Gastroesophageal sphincter (tissue), 4 donors: ENCODE data around the gene KDM2A. TPM values are rescaled to one million over a fixed set of nuclear protein-coding genes. Genes with fewer than 3 reads are reported as not detected.

ENCODE experiments used
- ATAC-seq: fragments of 150-250 bp; one replicate; pipeline ENCODE4 v1.9.1; 2016; ENCODE audit warnings: mild to moderate bottlenecking, moderate library complexity
- H3K27ac ChIP-seq, 4 donors: fragments of 200-600 bp; sonication (generic) in 3 of 4; 1 replicate in 3 of 4; 2 replicates in 1 of 4; pipeline ENCODE4 v1.5.1; 2016 to 2019
- H3K27me3 ChIP-seq: fragments of 200-600 bp; sonication (generic); one replicate; pipeline ENCODE4 v1.5.1; 2019
- H3K36me3 ChIP-seq, 2 donors: fragments of 200-600 bp; sonication (generic); one replicate each; pipeline ENCODE4 v1.5.1; 2019; ENCODE audit warnings: control low read depth in 1 of 2
- H3K4me1 ChIP-seq, 3 donors: fragments of 200-600 bp; sonication (generic); 1 replicate in 2 of 3; 2 replicates in 1 of 3; pipeline ENCODE4 v1.5.1; 2016 to 2019; ENCODE audit warnings: control low read depth in 2 of 3
- H3K4me3 ChIP-seq, 2 donors: fragments of 200-600 bp; sonication (generic); one replicate each; pipeline ENCODE4 v1.5.1; 2019; ENCODE audit warnings: mild to moderate bottlenecking in 1 of 2, moderate library complexity in 1 of 2
- H3K9me3 ChIP-seq, 3 donors: fragments of 200-600 bp; sonication (generic); one replicate each; pipeline ENCODE4 v1.5.1; 2017 to 2019; ENCODE audit warnings: control low read depth in 2 of 3
- EP300 ChIP-seq: sonication (generic); formaldehyde crosslinking; IDR thresholded peaks from one replicate; pipeline ENCODE4 v1.6.1; 2017; ENCODE audit warnings: antibody characterized with exemption, mild to moderate bottlenecking
- POLR2A ChIP-seq, 2 donors: fragments of 450-650 bp; IDR thresholded peaks; one replicate each; pipeline ENCODE4 v1.6.1; 2017; ENCODE audit warnings: antibody characterized with exemption in 2 of 2, mild to moderate bottlenecking in 2 of 2, moderate library complexity in 1 of 2
- POLR2AphosphoS5 ChIP-seq: sonication (generic); formaldehyde crosslinking; IDR thresholded peaks from one replicate; pipeline ENCODE4 v1.6.1; 2017; ENCODE audit warnings: antibody characterized with exemption
- WGBS, 2 donors: methylation state at CpG; one replicate each; pipeline ENCODE4 v1.1.5; 2018; ENCODE audit warnings: low coverage in 1 of 2; 5-methylcytosine and 5-hydroxymethylcytosine counted together
- total RNA-seq, 4 donors: library from RNA; depleted of rRNA; stranded (reverse); fragments of >200 nt; gene quantifications; one replicate each; pipeline ENCODE4 v1.1.0, GENCODE V29; 2016
- TF ChIP-seq, protein P1 (sequence below), 4 experiments: fragments of 200-600 bp in 2 of 4; fragments of 450-650 bp in 2 of 4; sonication (generic) in 1 of 4; IDR thresholded peaks; one replicate each; pipeline ENCODE4 v1.5.1; 2017 to 2019; ENCODE audit warnings: antibody characterized with exemption in 4 of 4, mild to moderate bottlenecking in 2 of 4, moderate library complexity in 2 of 4

KDM2A gene
- total RNA-seq, 4 donors from 2014 or later = 35.4 to 68.0 (median 48.3) TPM

DNA sequence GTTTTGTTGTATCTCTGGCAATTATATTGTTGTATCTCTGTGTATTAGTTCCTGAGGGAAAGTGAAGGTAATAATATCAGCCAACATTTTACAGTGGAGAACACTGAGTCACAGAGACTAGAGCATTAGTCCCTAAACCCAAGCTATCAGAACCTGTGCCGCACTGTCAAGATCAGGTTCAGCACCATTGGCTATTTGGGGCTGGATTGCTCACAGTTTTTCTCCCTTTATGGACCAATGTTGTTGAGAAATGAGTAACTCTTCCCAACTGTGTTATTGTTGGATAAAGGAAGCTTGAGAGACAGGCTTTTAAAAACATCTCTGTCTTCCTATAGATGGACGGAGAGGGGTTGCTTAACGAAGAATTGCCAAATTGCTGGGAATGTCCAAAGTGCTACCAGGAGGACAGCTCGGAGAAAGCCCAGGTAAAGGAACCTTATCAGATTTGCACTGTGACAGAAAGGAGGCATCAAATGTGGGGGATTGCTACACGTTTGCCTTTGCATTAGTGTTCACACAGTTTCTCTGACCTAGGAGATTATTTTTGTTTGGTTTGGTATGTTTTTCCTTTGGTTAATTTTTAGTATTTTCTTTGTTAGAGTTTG, 129.0 kb downstream of the KDM2A start:
- no peaks in the 10 kb centered on the region for H3K9me3 ChIP-seq
- H3K36me3 ChIP-seq = peaks cover 7 to 99% of the 10 kb centered on the region in 2 donors
- H3K4me3 ChIP-seq = no peak overlapping the region
- 58 to 82% methylated on average over 4 to 5 of the region's 5 CpGs for WGBS, 2 donors
- no peak overlapping the region for H3K27ac ChIP-seq
- ATAC-seq = no peak
- no peaks in the 10 kb centered on the region for H3K27me3 ChIP-seq
- TF ChIP-seq POLR2A (IDR thresholded peaks at IDR 0.05) (no peak), POLR2AphosphoS5 (no peak), EP300 (no peak)
- TF ChIP-seq, protein P1, sequence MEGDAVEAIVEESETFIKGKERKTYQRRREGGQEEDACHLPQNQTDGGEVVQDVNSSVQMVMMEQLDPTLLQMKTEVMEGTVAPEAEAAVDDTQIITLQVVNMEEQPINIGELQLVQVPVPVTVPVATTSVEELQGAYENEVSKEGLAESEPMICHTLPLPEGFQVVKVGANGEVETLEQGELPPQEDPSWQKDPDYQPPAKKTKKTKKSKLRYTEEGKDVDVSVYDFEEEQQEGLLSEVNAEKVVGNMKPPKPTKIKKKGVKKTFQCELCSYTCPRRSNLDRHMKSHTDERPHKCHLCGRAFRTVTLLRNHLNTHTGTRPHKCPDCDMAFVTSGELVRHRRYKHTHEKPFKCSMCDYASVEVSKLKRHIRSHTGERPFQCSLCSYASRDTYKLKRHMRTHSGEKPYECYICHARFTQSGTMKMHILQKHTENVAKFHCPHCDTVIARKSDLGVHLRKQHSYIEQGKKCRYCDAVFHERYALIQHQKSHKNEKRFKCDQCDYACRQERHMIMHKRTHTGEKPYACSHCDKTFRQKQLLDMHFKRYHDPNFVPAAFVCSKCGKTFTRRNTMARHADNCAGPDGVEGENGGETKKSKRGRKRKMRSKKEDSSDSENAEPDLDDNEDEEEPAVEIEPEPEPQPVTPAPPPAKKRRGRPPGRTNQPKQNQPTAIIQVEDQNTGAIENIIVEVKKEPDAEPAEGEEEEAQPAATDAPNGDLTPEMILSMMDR (IDR thresholded peaks at IDR 0.05) = no peak
- peaks cover 0 to 30% (median 0%) of the 10 kb centered on the region in 3 donors for H3K4me1 ChIP-seq

GRCh38 chr11:67248653-67249052, 129.6 kb downstream of the KDM2A start:
- TF ChIP-seq EP300 (no peak), POLR2A (IDR thresholded peaks at IDR 0.05) (no peak), POLR2AphosphoS5 (no peak)
- TF ChIP-seq, protein P1 (IDR thresholded peaks at IDR 0.05) = no peak
- Histone ChIP-seq H3K4me1 (peaks cover 0 to 26% (median 0%) of the 10 kb centered on the region in 3 donors), H3K4me3 (no peak overlapping the region), H3K27me3 (no peaks in the 10 kb centered on the region), H3K36me3 (peaks cover 12 to 99% of the 10 kb centered on the region in 2 donors), H3K9me3 (no peaks in the 10 kb centered on the region), H3K27ac (peak overlapping the region in 2 of 4 donors; percentile 12 to 32)
- no peak for ATAC-seq

DNA sequence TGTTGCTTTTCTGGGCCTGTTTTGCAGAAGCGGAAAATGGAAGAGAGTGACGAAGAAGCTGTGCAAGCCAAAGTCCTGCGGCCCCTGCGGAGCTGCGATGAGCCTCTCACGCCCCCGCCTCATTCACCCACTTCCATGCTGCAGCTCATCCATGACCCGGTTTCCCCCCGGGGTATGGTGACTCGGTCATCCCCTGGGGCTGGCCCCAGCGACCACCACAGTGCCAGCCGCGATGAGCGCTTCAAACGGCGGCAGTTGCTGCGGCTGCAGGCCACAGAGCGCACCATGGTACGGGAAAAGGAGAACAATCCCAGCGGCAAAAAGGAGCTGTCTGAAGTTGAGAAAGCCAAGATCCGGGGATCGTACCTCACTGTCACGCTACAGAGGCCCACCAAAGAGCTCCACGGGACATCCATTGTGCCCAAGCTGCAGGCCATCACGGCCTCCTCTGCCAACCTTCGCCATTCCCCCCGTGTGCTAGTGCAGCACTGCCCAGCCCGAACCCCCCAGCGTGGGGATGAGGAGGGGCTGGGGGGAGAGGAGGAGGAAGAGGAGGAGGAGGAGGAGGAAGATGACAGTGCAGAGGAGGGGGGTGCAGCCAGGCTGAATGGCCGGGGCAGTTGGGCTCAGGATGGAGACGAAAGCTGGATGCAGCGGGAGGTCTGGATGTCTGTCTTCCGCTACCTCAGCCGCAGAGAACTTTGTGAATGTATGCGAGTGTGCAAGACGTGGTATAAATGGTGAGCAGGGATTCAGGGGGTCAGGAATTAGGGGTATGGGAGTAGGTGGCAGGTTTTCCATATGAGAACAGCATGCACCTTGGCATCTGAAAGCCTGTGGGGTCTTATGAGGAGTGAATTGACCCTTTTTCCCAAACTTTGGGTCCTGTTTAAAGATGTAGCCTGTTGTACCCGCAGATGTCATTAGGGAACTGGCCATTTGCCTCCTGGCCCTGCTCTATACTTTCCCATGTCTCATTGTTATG, 131.3 kb downstream of the KDM2A start:
- H3K4me3 ChIP-seq = no peak overlapping the region
- TF ChIP-seq, protein P1 (IDR thresholded peaks at IDR 0.05) = no peak
- TF ChIP-seq EP300 = no peak
- TF ChIP-seq POLR2AphosphoS5 = no peak
- no peak for TF ChIP-seq POLR2A (IDR thresholded peaks at IDR 0.05)
- H3K27ac ChIP-seq = no peak overlapping the region
- H3K4me1 ChIP-seq = peaks cover 0 to 18% (median 0%) of the 10 kb centered on the region in 3 donors
- no peak for ATAC-seq
- H3K9me3 ChIP-seq = no peaks in the 10 kb centered on the region
- 76 to 77% methylated on average over 3 to 17 of the region's 37 CpGs for WGBS, 2 donors
- peaks cover 15 to 99% of the 10 kb centered on the region in 2 donors for H3K36me3 ChIP-seq
- H3K27me3 ChIP-seq = no peaks in the 10 kb centered on the region

DNA sequence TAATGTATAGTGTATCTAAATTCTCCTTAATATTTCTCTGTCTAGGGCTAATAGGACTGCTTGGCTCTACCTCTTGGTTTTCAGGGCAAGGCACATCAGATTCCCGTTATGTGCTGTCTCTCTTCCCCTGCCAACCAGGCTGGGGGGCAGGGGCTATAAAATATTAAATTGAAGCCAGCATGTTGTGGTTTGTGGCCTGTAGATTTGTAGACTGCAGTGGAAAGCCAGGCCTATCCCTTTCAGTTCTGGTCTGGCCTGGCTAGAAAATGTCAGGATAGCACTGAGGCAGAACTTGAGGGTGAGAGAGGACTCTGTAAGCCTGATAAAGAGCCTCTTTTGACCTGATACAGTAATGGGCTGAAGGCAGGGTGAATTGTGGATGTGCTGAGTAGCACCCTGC, 132.8 kb downstream of the KDM2A start:
- Histone ChIP-seq H3K9me3 (no peaks in the 10 kb centered on the region), H3K27ac (no peak overlapping the region), H3K4me3 (no peak overlapping the region), H3K36me3 (peaks cover 11 to 99% of the 10 kb centered on the region in 2 donors), H3K4me1 (peaks cover 0 to 17% (median 0%) of the 10 kb centered on the region in 3 donors), H3K27me3 (no peaks in the 10 kb centered on the region)
- ATAC-seq = no peak
- no peak for TF ChIP-seq EP300
- TF ChIP-seq POLR2AphosphoS5 = no peak
- TF ChIP-seq, protein P1 (IDR thresholded peaks at IDR 0.05) = no peak
- TF ChIP-seq POLR2A (IDR thresholded peaks at IDR 0.05) = no peak
- WGBS, 2 donors = 63 to 100% methylated on average over 1 of the region's 1 CpG
